Measurements from ENCODE around the gene SMG1. TPM values are rescaled to one million over a fixed set of nuclear protein-coding genes. Genes with fewer than 3 reads are reported as not detected.
"Not testable (repeated sequence)": the region's sequence is repeated elsewhere in the genome, so short reads cannot be mapped to it uniquely, and the experiment has no call there.

Gene SMG1
- total RNA-seq = 10 to 100 TPM; 78.9 to 91.3 TPM

DNA sequence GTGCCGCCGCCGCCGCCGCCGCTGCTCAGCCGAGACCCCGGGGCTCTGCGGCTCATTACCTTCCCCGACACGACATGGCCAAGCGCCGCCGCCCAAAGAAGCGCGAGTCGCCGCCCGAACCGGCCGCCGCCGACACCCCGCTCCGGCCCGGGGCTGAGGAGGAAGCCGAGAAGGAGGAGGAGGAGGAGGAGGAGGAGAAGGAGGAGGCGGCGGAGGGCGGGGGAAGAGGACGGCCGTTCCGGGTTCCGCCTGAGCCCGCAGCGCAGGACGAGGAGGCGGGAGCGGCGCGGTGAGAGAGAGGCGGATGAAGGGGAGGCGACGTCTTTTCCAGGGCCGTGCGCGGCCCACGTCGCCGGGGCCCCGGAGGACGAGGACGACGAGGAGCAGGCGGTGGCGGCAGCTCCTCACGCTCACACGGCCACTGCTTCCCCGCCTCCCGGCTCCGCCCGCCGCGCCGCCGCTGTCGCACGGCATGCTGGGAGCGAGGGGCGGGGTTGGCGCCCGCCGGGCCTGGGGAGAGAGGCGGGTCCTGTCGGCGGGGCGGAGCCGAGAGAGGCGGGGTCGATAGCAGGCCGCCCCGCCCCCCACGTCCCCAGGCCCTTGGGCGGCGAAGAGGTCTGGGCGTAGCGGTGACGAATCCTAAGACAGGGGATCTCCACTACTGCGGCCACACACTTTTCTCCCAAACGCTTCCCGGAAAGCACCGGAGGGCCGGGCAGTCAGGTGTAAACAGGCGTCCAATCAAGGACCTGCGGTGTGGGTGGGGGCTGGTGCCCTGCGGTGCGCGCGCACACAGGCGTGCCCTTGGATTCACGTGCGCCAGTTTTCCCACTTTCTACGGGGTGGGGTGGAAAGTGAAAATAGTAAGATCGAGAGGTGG, at the start of gene SMG1:
Gene SMG1, minus strand, starts transcription at position 423 of the 880 bp plus-strand sequence. Its CDS starts 367 bp downstream, at position 56.
- Mint-ChIP-seq H3K36me3 (peaks cover 20% of the 10 kb centered on the region), H3K27ac (peak within 1 kb of the TSS; percentile 97), H3K4me3 (peak within 1 kb of the TSS; percentile 88), H3K4me1 (peaks cover 21% of the 10 kb centered on the region)
- H3K9me3 Mint-ChIP-seq, H3K27me3 Mint-ChIP-seq: not testable (repeated sequence)
- peak; percentile 98 for DNase-seq

DNA sequence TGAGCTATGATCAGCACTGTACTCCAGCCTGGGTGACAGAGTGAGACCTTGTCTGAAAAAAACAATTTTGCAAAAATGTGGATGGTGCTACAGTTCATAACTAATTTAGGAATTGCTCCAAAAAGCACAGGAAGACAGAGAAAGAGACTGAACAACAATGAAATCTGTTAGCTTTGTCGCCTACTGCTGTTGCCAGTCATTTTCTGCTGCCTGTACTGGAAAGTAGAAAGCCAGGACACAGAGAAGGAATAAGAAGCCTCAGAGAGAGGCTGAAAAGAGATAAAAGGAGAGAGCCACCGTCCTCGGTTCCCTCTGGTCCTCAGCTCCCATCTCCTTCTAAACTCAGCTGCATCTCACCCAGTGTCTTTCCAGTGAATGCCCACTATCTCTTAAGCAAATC, 48.9 kb upstream of the SMG1 start:
- no peak for DNase-seq
- no peaks in the 10 kb centered on the region for H3K4me1 Mint-ChIP-seq
- H3K9me3 Mint-ChIP-seq = no peaks in the 10 kb centered on the region

DNA sequence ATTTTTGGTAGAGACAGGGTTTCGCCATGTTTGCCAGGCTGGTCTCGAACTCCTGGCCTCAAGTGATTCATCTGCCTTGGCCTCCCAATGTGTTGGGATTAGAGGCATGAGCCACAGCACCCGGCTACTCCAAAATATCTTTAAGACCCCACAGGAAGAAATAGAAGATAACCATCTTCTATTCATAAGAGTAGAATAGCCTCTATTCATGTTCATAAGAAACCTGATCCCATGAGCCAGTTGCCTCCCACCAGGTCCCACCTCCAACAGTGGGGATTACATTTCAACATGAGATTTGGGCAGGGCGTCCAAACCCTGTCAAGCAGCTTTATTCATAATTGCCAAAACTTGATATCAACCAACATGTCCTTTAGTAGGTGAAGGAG, 43.6 kb upstream of the SMG1 start:
- H3K27me3 Mint-ChIP-seq = no peaks in the 10 kb centered on the region
- H3K4me1 Mint-ChIP-seq = peaks cover 3% of the 10 kb centered on the region
- no peak for DNase-seq
- H3K27ac Mint-ChIP-seq = no peak overlapping the region
- no peaks in the 10 kb centered on the region for H3K36me3 Mint-ChIP-seq
- H3K9me3 Mint-ChIP-seq = no peaks in the 10 kb centered on the region
- H3K4me3 Mint-ChIP-seq = no peak overlapping the region

More for the DNA sequence above, 48.9 kb upstream of the SMG1 start:
- H3K36me3 Mint-ChIP-seq = no peaks in the 10 kb centered on the region
- H3K27me3 Mint-ChIP-seq = peaks cover 16% of the 10 kb centered on the region
- no peak overlapping the region for H3K27ac Mint-ChIP-seq
- H3K4me3 Mint-ChIP-seq = no peak overlapping the region

DNA sequence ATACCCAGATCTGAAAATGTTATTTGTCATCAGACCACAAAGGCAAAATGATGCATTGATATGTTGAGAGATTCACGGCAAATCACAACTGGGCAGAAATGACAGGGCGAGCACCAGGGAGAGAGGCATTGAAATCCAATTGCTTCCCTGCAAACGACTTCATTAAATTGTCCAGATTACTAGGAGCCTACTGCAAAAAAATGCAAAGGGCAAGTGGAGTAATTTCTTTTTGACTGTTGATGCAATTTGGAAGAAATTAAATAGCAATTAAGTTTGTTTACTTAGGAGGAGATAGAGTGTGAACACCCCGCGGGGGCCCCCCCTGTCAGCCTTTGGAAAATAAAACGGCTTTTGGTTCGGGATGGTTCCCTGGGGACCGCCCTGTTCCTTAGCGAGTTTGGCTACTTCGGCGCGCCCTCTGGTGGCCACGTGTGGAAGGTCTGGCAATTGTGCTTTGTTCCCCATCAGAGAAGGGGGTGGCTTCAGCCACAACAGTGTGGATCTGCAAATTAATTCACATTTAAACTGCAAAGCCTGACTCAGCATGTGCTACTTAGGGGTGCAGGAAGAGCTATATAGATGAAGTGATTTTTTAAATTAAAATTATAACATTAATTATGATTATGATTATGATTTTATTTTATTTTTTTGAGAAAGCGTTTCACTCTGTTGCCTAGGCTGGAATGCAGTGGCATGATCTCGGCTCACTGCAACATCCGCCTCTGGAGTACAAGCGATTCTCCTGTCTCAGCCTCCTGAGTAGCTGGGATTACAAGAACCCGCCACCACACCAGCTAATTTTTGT, 43.0 kb upstream of the SMG1 start:
- peaks cover 3% of the 10 kb centered on the region for H3K4me1 Mint-ChIP-seq
- DNase-seq = peak; percentile 67
- no peaks in the 10 kb centered on the region for H3K27me3 Mint-ChIP-seq
- H3K36me3 Mint-ChIP-seq = no peaks in the 10 kb centered on the region
- H3K27ac Mint-ChIP-seq = no peak overlapping the region
- no peaks in the 10 kb centered on the region for H3K9me3 Mint-ChIP-seq
- peak overlapping the region; percentile 14 for H3K4me3 Mint-ChIP-seq

DNA sequence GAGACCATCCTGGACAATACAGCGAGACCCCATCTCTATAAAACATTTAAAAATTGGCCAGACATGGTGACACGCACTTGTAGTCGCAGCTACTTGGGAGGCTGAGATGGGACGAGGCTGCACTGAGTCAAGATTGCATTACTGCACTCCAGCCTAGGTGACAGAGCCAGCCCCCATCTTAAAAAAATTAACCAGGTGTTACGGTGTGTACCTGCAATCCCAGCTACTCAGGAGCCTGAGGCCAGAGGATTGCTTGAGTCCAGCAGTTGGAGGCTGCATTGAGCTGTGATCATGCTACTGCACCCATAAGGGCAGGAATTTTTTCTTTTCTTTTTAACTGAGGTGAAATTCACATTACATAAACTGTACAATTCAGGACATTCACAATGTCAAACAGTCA, 40.6 kb upstream of the SMG1 start:
- H3K36me3 Mint-ChIP-seq = no peaks in the 10 kb centered on the region
- H3K27me3 Mint-ChIP-seq = no peaks in the 10 kb centered on the region
- H3K27ac Mint-ChIP-seq = no peak overlapping the region
- H3K4me3 Mint-ChIP-seq = no peak overlapping the region
- no peaks in the 10 kb centered on the region for H3K9me3 Mint-ChIP-seq
- DNase-seq = no peak
- peaks cover 3% of the 10 kb centered on the region for H3K4me1 Mint-ChIP-seq

DNA sequence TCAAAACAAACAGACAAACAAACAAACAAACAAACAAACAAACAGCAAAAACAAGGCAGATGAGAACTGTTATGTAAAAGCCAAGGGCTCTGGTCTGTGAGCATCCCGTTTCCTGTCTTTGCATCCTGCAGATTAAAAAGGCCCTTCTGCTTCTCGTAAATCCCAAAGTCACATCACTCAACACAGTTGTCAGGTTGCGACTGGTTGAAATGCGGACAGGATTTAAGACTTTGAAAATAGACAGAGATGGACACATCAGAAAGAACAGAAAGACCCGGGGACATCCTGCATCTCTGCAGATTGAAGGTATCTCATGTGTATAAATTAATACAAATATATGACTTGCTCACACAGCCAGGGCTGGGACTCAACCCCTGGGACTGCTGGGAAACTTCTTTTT, 39.3 kb upstream of the SMG1 start:
- no peak overlapping the region for H3K27ac Mint-ChIP-seq
- no peak overlapping the region for H3K4me3 Mint-ChIP-seq
- no peaks in the 10 kb centered on the region for H3K27me3 Mint-ChIP-seq
- no peaks in the 10 kb centered on the region for H3K36me3 Mint-ChIP-seq
- DNase-seq = no peak
- peaks cover 3% of the 10 kb centered on the region for H3K4me1 Mint-ChIP-seq
- no peaks in the 10 kb centered on the region for H3K9me3 Mint-ChIP-seq

DNA sequence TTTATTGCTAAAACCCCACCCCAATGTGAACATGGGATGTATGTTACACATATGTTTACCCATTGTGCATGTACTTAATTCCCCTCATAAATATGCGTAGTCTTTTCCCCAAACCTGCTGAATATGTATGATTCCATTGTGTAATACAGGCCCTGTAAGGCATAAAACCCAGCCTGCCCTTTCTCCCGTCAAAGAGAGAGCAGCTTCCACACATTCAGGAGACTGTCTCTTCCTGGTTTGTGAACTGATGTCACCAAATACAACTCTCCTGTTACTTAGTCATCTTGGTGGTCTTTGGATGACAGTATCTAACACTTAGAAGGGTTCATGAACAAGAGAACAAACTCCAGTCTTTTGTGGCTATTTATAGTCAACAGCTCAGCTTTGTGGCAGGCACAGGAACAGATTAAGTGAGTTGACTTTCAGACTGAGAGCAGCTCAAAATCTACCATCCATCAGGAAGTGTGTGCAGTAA, 32.9 kb upstream of the SMG1 start:
- no peaks in the 10 kb centered on the region for H3K9me3 Mint-ChIP-seq
- H3K4me1 Mint-ChIP-seq = no peaks in the 10 kb centered on the region
- H3K36me3 Mint-ChIP-seq = no peaks in the 10 kb centered on the region
- H3K4me3 Mint-ChIP-seq = no peak overlapping the region
- H3K27me3 Mint-ChIP-seq = peaks cover 3% of the 10 kb centered on the region
- H3K27ac Mint-ChIP-seq = no peak overlapping the region
- no peak for DNase-seq

DNA sequence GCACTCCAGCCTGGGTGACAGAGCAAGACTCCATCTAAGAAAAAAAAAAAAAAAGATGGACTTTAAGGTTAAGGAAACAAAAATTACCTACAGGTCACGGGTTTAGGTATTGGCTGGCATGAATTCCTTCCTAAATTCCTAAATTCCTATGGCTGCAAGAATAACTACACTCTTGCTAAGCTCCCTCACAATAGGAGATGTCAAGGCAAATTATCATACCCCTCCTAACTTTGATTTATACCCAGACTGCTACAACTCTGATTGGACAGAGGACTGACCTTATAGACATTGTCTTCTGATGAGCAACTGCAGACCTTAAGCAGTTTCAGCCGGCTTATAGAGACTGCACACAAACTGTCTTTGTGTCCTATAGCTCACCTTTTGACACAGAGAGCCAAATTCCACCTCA, 32.4 kb upstream of the SMG1 start:
- no peaks in the 10 kb centered on the region for H3K9me3 Mint-ChIP-seq
- peaks cover 3% of the 10 kb centered on the region for H3K27me3 Mint-ChIP-seq
- H3K4me3 Mint-ChIP-seq = no peak overlapping the region
- no peaks in the 10 kb centered on the region for H3K36me3 Mint-ChIP-seq
- H3K4me1 Mint-ChIP-seq = no peaks in the 10 kb centered on the region
- no peak overlapping the region for H3K27ac Mint-ChIP-seq
- DNase-seq = no peak

DNA sequence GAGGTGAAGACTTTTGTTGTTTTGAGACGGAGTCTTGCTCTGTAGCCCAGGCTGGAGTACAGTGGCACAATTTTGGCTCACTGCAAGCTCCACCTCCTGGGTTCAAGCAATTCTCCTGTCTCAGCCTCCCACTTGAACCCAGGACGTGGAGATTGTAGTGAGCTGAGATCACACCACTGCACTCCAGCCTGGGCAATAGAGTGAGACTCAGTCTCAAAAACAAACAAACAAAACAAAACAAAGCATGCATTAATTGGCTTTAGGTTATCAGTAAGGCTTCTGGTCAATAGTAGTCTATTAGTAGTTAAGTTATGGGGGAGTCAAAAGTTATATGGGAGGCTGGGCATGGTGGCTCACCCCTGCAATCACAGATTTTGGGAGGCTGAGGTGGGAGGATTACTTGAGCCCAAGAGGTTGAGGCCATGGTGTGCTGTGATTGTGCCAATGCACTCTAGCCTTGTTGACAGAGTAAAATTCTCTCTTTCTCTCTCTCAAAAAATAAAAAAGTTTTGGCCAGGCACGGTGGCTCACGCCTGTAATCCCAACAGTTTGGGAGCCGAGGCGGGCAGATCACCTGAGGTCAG, 30.5 kb upstream of the SMG1 start:
- H3K4me1 Mint-ChIP-seq, DNase-seq, H3K27ac Mint-ChIP-seq, H3K27me3 Mint-ChIP-seq, H3K4me3 Mint-ChIP-seq, H3K9me3 Mint-ChIP-seq, H3K36me3 Mint-ChIP-seq: not testable (repeated sequence)

DNA sequence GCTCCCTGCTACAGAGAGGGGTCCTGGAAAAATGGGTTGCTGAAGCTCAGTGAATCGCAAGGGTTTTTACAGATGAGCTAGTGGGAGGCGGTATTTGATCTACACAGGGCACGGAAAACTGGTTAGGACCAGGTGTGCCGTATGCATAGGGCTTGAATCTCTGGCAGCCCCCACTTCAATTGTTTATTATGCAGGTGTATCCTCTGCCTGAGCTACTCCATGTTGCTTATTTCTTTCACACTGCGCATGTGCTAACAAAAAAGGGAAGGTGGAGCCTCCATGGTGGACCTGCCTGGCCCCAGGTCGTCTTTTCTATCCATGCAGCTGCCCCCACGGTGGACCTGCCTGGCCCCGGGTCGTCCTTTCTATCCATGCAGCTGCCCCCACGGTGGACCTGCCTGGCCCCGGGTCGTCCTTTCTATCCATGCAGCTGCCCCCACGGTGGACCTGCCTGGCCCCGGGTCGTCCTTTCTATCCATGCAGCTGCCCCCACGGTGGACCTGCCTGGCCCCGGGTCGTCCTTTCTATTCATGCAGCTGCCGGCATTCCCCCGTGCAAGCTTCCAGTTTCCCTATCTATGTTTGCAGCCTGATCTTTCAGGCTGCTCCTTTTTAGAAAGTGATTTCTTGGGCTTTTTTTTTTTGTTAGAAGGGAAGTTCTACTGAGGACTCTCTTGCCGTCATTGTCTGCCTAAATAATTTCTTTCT, 29.8 kb upstream of the SMG1 start:
- not testable (repeated sequence) for H3K27ac Mint-ChIP-seq, DNase-seq, H3K9me3 Mint-ChIP-seq, H3K36me3 Mint-ChIP-seq, H3K4me1 Mint-ChIP-seq, H3K4me3 Mint-ChIP-seq, H3K27me3 Mint-ChIP-seq

DNA sequence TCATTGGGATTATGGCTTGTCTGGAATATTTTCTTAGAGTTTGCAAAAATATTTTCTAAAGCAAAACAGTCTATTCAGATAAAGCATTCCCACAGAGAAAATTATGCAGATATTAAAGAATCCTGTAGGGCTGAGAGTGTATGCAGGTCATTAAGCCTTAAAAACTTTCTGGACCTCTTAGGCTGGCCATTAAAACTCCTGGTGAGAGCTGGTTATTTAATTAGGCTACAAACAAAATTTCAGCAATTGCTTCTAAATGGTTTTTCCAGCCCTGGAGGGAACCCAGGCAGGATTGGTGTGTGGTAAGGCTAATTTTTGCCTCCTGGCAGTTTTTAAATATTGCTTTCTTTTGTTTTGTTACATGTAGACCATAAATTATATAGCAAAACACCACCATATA, 27.3 kb upstream of the SMG1 start:
- Mint-ChIP-seq H3K4me3 (no peak overlapping the region), H3K36me3 (no peaks in the 10 kb centered on the region), H3K4me1 (peaks cover 6% of the 10 kb centered on the region), H3K27me3 (peaks cover 3% of the 10 kb centered on the region), H3K9me3 (no peaks in the 10 kb centered on the region), H3K27ac (no peak overlapping the region)
- DNase-seq = no peak

DNA sequence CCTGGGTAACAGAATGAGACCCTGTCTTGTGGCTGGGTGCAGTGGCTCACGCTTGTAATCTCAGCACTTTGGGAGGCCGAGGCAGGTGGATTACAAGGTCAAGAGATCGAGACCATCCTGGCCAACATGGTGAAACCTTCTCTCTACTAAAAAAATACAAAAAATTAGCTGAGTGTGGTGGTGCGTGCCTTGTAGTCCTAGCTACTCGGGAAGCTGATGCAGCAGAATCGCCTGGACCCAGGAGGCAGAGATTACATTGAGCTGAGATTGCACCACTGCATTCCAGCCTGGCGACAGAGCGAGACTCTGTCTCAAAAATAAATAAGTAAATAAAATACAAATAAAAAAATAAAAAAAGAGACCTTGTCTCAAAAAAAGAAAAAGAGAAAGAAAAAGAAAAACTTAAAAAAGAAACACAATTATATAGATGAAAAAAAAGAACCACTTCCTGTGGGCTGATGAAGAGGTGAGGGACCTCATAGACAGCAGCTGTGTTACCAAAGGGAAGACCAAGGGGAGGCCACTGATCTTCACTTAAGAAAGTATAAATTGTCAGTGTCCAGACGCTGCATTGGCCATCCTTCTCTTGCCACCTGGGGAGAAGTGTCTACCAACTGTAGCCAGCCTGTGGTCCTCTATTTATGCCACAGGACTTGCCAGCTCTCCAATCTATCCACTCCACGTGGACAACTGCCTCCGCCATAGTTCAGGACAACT, 24.4 kb upstream of the SMG1 start:
- H3K27ac Mint-ChIP-seq = no peak overlapping the region

DNA sequence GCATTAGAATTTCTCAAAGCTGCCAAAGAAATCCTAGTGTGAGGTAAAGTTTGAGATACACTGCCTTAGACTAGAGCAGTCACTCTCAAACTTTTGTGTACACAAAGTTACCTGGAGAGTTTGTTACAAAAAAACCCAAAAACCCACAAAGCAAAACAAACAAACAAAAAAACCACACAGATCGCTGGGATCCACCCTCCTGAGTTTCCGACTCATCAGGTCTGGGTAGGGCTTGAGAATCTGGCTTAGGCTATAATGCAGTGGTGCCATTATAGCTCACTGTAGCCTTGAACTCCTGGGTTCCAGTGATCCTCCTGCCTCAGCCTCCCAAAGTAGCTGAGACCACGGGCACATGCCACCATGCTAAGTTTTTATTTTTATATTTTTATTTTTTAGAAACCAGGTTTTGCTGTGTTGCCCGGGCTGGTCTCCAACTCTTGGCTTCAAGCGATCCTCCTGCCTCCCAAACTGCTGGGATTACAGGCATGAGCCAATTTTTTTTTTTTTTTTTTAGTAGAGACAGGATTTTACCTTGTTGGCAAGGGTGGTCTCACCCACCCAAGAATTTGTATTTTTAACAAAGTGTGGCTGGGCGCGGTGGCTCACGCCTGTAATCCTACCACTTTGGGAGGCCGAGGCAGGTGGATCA, 22.3 kb upstream of the SMG1 start:
- H3K36me3 Mint-ChIP-seq = no peaks in the 10 kb centered on the region

More for the DNA sequence above, 24.4 kb upstream of the SMG1 start:
- DNase-seq = no peak
- H3K36me3 Mint-ChIP-seq = no peaks in the 10 kb centered on the region
- peaks cover 3% of the 10 kb centered on the region for H3K27me3 Mint-ChIP-seq
- no peaks in the 10 kb centered on the region for H3K9me3 Mint-ChIP-seq
- no peak overlapping the region for H3K4me3 Mint-ChIP-seq
- peaks cover 14% of the 10 kb centered on the region for H3K4me1 Mint-ChIP-seq

DNA sequence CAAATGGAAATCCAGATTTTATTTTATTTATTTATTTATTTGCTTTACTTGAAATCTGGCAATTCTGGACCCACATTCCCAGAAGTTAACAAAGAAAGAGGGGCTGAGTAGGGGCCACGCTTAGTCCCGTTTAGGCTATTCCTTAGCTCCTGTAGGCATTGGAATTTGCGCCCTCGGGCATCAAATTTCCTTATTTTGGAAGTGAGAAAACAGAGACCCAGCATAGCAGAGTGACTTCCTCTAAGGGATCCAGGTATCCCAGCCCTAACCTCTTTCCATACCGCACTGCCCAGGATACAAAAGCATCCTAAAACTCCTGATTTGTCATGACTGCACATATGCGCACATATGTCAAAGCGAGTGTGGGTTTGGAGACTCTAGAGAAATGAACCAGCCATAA, 19.0 kb upstream of the SMG1 start:
- DNase-seq = no peak
- H3K36me3 Mint-ChIP-seq = no peaks in the 10 kb centered on the region
- peaks cover 9% of the 10 kb centered on the region for H3K4me1 Mint-ChIP-seq
- no peak overlapping the region for H3K27ac Mint-ChIP-seq
- no peak overlapping the region for H3K4me3 Mint-ChIP-seq
- no peaks in the 10 kb centered on the region for H3K9me3 Mint-ChIP-seq
- H3K27me3 Mint-ChIP-seq = no peaks in the 10 kb centered on the region

More for the DNA sequence above, 22.3 kb upstream of the SMG1 start:
- no peak overlapping the region for H3K27ac Mint-ChIP-seq
- H3K4me1 Mint-ChIP-seq = peaks cover 14% of the 10 kb centered on the region
- H3K9me3 Mint-ChIP-seq = no peaks in the 10 kb centered on the region
- DNase-seq = no peak
- H3K4me3 Mint-ChIP-seq = no peak overlapping the region
- H3K27me3 Mint-ChIP-seq = no peaks in the 10 kb centered on the region

Data from activated naive CD8-positive, alpha-beta T cell treated with anti-CD3 and anti-CD28 coated beads for 36 hours (primary cell).